NCI-H1105 (cell line): ENCODE measurements around the gene MEF2C.
"Not testable (repeated sequence)": the region's sequence is repeated elsewhere in the genome, so short reads cannot be mapped to it uniquely, and the experiment has no call there.

Experiments used
- DNase-seq: peaks from one replicate; lab custom pipeline; 2025; lab: John Stamatoyannopoulos, UW

MEF2C gene

GRCh38 chr5:88883059-88883835, at the start of gene MEF2C:
Gene MEF2C, minus strand, starts transcription at chr5:88883184. Its CDS starts 59,396 bp downstream, at chr5:88823788.
- peak; percentile 28 for DNase-seq

DNA sequence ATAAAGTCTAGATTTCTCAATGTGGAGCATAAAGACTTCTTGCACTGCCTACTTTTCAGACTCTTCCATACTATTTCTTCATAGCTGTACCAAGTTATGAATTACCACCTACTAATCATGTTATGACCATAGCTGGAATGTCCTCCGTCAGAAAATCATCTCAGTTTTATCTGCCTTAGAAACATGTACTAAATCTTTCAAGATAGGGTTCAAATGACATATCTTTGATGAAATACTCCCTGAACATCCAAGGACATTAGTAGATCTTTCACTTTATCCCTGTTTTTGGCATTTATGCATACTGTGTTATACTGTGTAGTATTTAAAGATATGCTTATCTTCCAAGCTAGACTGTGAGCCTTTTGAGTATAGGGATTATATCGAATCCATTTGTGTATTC, 49.6 kb upstream of the MEF2C start:
- DNase-seq = no peak

DNA sequence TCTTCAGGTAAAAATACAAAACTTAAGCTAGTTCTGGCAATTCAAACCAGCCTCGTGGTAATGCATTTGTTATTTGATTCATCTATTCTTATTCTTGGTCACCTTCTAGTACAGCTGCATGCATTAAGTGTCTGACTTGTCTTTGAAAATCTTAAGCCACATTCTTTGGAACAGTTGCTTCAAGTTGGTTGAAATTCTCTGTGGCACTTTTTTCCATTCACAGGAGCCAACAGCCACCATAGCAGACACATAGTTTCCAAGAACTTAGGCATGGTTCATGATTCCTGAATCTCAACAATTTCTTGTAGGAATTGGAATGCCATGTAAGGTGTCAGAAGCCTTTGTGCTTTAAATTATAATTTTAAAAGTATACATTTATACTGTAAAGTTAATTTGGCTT, 47.4 kb upstream of the MEF2C start:
- DNase-seq = no peak

GRCh38 chr5:88929385-88929784, 46.4 kb upstream of the MEF2C start:
- DNase-seq = no peak

GRCh38 chr5:88926774-88927173, 43.8 kb upstream of the MEF2C start:
- no peak for DNase-seq

GRCh38 chr5:88925692-88926490, 42.9 kb upstream of the MEF2C start:
- no peak for DNase-seq

- DNase-seq = no peak
Measured at GRCh38 chr5:88924330-88924657, 41.3 kb upstream of the MEF2C start.

GRCh38 chr5:88923623-88924329, 40.8 kb upstream of the MEF2C start:
- no peak for DNase-seq

DNA sequence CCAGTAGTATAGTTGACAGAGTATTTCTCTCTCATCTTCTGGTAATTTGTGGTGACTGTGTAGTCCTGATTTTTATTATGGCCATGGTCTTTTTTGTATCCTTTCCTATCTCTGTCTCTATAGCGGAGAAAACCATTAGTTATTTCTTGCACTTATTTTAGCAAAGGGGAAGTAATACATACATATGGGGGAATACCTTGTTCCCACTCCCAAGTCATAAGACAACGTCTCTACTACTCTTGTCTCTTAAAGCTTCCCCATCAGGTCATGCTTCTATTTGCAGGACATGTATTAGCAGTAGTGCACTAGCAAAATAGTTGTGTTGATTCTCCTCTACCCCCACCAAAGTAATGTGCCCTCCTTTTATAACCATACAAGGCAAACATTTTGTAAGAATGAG, 29.8 kb upstream of the MEF2C start:
- not testable (repeated sequence) for DNase-seq

GRCh38 chr5:88911059-88911572, 28.1 kb upstream of the MEF2C start:
- DNase-seq = not testable (repeated sequence)

GRCh38 chr5:88904478-88904877, 21.5 kb upstream of the MEF2C start:
- not testable (repeated sequence) for DNase-seq

GRCh38 chr5:88903966-88904365, 21.0 kb upstream of the MEF2C start:
- DNase-seq = not testable (repeated sequence)

- not testable (repeated sequence) for DNase-seq
Measured at GRCh38 chr5:88901077-88901476, 18.1 kb upstream of the MEF2C start.

DNA sequence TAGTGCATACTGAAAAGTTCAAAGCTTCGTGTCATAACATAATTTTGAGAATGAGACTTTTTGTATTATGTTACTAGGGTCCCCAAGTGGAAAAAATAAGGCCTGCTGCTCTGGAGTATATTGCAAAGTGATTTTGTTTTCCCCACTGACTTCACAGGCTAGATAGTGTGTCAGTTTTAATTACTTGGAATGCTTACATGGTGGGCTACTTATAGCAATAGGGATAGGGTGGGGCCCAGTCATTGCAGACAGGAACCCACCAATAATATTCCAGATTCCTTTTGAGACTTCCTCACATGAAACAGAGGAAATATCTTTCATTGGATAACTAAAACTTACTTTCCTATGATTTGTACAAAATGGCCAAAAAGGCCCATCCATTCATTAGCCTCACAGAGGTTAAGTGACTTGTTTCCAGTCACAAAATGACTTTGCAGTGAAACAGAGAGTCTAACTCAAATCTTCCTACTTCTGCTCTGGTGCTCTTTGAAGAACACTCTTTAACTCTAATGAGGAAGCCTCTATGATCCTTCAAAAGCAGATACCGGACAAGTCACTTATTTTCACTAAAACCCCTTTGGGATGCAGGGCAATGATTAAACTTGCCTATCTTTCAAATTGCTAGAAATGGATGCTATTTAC, 16.2 kb upstream of the MEF2C start:
- no peak for DNase-seq

GRCh38 chr5:88897748-88898147, 14.8 kb upstream of the MEF2C start:
- no peak for DNase-seq

GRCh38 chr5:88895681-88896501, 12.9 kb upstream of the MEF2C start:
- no peak for DNase-seq

GRCh38 chr5:88892669-88893068, 9.7 kb upstream of the MEF2C start:
- no peak for DNase-seq

- no peak for DNase-seq
Measured at GRCh38 chr5:88890070-88890781, 7.2 kb upstream of the MEF2C start.

DNA sequence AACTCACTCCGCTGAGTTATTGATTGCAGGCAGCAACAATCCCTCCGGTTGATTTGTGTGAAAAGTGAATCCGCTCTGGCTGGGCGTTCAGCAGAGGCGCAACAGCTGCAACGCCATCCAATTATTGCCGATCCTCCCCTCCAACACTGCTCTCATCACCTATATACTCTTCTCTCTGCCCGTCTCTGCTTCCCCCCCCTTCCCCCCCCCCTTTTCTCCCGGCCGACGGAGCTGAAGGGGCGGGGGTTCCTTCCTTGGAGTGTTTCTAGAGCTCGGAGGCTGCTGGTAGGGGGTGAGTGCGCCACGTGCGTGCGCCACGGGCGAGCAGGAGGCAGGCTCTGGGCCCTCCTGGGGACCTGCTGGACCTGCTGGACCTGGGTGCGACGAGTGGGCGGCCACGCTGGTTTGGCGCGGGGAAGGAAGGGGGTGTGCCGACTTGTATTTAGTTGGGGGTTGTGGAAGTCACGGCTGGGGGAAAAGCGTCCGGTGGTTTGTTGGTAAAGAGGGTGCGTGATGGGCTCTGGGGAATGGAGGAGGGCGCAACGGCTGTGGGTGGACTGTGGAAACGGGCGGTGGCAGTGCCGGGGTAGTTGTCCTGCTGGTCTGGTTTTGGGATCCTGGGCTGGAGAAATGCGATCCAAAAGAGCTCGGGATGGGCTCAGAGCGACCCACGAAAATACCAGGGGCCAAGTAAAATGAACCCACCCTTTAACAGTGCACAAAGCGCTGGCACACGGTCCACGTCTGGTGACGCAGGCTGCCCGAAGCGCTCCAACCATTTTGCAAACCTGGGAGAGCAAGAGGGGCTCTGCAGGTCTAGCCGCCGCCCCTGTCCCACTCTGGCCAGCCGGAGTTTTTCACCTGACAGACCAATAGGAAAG, 6.4 kb upstream of the MEF2C start:
- no peak for DNase-seq

DNA sequence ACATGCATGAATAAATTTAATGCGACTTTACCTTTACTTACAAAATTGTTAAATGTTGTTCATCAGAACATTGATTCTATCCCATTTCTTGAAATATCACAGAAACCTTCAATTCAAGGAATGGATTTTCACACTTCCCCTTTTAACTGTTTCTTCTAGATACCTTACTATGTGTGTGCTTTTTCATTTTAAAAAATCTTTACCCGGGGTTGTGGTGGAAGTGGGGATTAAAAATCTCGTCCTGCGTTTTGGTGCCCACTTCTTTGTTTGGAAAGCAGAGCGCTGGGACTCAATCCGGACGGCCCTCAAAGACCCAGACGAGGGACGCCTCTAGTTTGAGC, 5.8 kb upstream of the MEF2C start:
- DNase-seq = no peak
